WTC11 (cell line): Measurements from ENCODE around the gene RASGRP2.

Experiments used
- CBFB ChIP-seq: sonication (generic); formaldehyde crosslinking; IDR thresholded peaks from 2 replicates; pipeline ENCODE4 v1.8.1; 2022; ENCODE audit warnings: mild to moderate bottlenecking, low read depth, missing genetic modification reagents
- NR2C2 ChIP-seq: sonication (generic); formaldehyde crosslinking; IDR thresholded peaks from 2 replicates; pipeline ENCODE4 v1.8.0; 2022; ENCODE audit warnings: mild to moderate bottlenecking, missing genetic modification reagents
- SMAD3 ChIP-seq: sonication (generic); formaldehyde crosslinking; IDR thresholded peaks from 2 replicates; pipeline ENCODE4 v1.8.0; 2022; ENCODE audit warnings: missing genetic modification reagents, mild to moderate bottlenecking, borderline replicate concordance
- TF ChIP-seq, protein P1 (sequence below): fragments of 200-600 bp; IDR thresholded peaks from 2 replicates; pipeline ENCODE4 v1.8.0; 2022; ENCODE audit warnings: antibody characterized with exemption

DNA sequence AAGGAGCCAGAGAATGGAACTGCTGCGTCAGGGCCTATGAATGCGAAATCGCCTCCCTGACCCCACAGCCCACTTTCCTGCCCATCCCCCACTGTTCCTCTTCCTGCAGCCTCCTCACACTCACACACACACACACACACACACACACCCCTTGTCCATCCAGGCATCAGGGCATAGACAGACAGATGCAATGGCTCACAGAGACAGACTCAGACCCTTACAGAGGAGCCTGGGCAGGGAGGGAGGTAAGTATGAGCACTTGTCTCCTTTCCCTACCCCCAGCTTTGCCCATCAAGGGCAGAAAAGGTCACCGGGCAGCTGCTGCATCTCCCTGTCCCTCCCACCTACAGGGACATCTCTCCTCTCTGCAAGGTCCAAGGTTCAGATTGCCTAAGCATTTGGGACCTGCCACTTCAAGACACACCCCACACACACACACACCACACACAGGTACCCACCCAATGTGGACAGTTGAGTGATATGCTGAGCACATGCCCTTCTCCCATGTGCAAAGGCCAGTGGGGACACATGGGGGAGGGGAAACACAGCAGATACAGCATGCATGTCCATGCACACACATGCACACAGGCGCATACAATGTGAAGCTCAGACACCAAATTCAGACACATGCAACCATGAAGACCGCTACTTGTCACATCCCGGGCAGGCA lies 18.9 kb downstream of the RASGRP2 start:
- TF ChIP-seq, protein P1, sequence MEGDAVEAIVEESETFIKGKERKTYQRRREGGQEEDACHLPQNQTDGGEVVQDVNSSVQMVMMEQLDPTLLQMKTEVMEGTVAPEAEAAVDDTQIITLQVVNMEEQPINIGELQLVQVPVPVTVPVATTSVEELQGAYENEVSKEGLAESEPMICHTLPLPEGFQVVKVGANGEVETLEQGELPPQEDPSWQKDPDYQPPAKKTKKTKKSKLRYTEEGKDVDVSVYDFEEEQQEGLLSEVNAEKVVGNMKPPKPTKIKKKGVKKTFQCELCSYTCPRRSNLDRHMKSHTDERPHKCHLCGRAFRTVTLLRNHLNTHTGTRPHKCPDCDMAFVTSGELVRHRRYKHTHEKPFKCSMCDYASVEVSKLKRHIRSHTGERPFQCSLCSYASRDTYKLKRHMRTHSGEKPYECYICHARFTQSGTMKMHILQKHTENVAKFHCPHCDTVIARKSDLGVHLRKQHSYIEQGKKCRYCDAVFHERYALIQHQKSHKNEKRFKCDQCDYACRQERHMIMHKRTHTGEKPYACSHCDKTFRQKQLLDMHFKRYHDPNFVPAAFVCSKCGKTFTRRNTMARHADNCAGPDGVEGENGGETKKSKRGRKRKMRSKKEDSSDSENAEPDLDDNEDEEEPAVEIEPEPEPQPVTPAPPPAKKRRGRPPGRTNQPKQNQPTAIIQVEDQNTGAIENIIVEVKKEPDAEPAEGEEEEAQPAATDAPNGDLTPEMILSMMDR = no peak
- TF ChIP-seq CBFB = no peak
- TF ChIP-seq NR2C2 (CRISPR knock-in tag) = no peak
- no peak for TF ChIP-seq SMAD3
